MM.1S (cell line): ENCODE results near the gene IL1A.

ENCODE experiments used
- DNase-seq: peaks from one replicate; pipeline ENCODE4 v3.0.0-alpha.2; 2015
- H2AFZ ChIP-seq: fragments of 300-600 bp; sonication (generic); 2 replicates; pipeline ENCODE4 v1.6.0; 2016; ENCODE audit warnings: antibody characterized with exemption, low read length
- H3F3A ChIP-seq: fragments of 300-600 bp; sonication (generic); 2 replicates; pipeline ENCODE4 v1.6.1; 2016; ENCODE audit warnings: mild to moderate bottlenecking, antibody characterized with exemption, low read length, moderate library complexity, mixed read lengths; ENCODE audit not compliant: insufficient read depth
- H3K27ac ChIP-seq: fragments of 300-600 bp; sonication (generic); 2 replicates; pipeline ENCODE4 v1.5.1; 2016; ENCODE audit warnings: mild to moderate bottlenecking, low read length
- H3K27me3 ChIP-seq: fragments of 300-600 bp; sonication (generic); replicated peaks from 2 replicates; pipeline ENCODE4 v1.6.0; 2016; ENCODE audit warnings: low read length; ENCODE audit not compliant: insufficient read depth
- H3K36me3 ChIP-seq: fragments of 300-600 bp; sonication (generic); replicated peaks from 2 replicates; pipeline ENCODE4 v1.6.1; 2016; ENCODE audit warnings: mild to moderate bottlenecking, low read length, mixed read lengths; ENCODE audit not compliant: insufficient read depth
- H3K4me1 ChIP-seq: fragments of 300-600 bp; sonication (generic); 2 replicates; pipeline ENCODE4 v1.6.1; 2016; ENCODE audit warnings: low read length, mixed read lengths
- H3K4me2 ChIP-seq: fragments of 300-600 bp; sonication (generic); 2 replicates; pipeline ENCODE4 v1.6.0; 2016; ENCODE audit warnings: low read depth, low read length
- H3K4me3 ChIP-seq: fragments of 300-600 bp; sonication (generic); 2 replicates; pipeline ENCODE4 v1.5.1; 2016; ENCODE audit warnings: low read length, mixed read lengths
- H3K79me2 ChIP-seq: fragments of 300-600 bp; sonication (generic); 2 replicates; pipeline ENCODE4 v1.6.1; 2016; ENCODE audit warnings: mixed run types, low read length, mixed read lengths
- H3K9ac ChIP-seq: fragments of 300-600 bp; sonication (generic); 2 replicates; pipeline ENCODE4 v1.6.1; 2016; ENCODE audit warnings: low read length, mixed read lengths
- H3K9me2 ChIP-seq: fragments of 300-600 bp; sonication (generic); replicated peaks from 2 replicates; pipeline ENCODE4 v1.6.1; 2016; ENCODE audit warnings: mild to moderate bottlenecking, low read length, mixed read lengths; ENCODE audit not compliant: insufficient read depth
- H3K9me3 ChIP-seq: fragments of 300-600 bp; sonication (generic); replicated peaks from 2 replicates; pipeline ENCODE4 v1.6.1; 2016; ENCODE audit warnings: mild to moderate bottlenecking, low read length, mixed read lengths; ENCODE audit not compliant: insufficient read depth
- H4K20me1 ChIP-seq: fragments of 300-600 bp; sonication (generic); 2 replicates; pipeline ENCODE4 v1.6.1; 2016; ENCODE audit warnings: mild to moderate bottlenecking, low read length, moderate library complexity, mixed read lengths; ENCODE audit not compliant: insufficient read depth
- CTCF ChIP-seq: fragments of 300-600 bp; sonication (generic); IDR thresholded peaks from 2 replicates; pipeline ENCODE4 v1.5.1; 2016; ENCODE audit warnings: antibody characterized with exemption, low read length, mixed read lengths
- EZH2 ChIP-seq: fragments of 300-600 bp; sonication (generic); optimal IDR thresholded peaks from 2 replicates; pipeline ENCODE3; 2017; ENCODE audit warnings: low read depth, mild to moderate bottlenecking, antibody characterized with exemption, low read length, mixed read lengths
- EZH2phosphoT487 ChIP-seq: fragments of 300-600 bp; sonication (generic); IDR thresholded peaks from 2 replicates; pipeline ENCODE4 v1.6.1; 2018; ENCODE audit warnings: antibody characterized with exemption, low read length

IL1A gene

GRCh38 chr2:112828251-112828691 lies 44.0 kb upstream of the IL1A start:
- no peak for TF ChIP-seq EZH2phosphoT487
- no peak for TF ChIP-seq EZH2
- no peak for TF ChIP-seq CTCF

GRCh38 chr2:112827604-112828185 lies 43.4 kb upstream of the IL1A start:
- Histone ChIP-seq H3K4me3 (no peak overlapping the region), H3K27ac (no peak overlapping the region), H2AFZ (no peak overlapping the region), H3K4me2 (no peak overlapping the region), H3K9ac (no peak overlapping the region), H3K79me2 (no peaks in the 10 kb centered on the region), H3F3A (no peaks in the 10 kb centered on the region), H3K36me3 (no peaks in the 10 kb centered on the region), H3K9me2 (no peaks in the 10 kb centered on the region), H3K27me3 (no peaks in the 10 kb centered on the region), H4K20me1 (no peaks in the 10 kb centered on the region), H3K9me3 (no peaks in the 10 kb centered on the region), H3K4me1 (no peaks in the 10 kb centered on the region)
- DNase-seq = no peak
- TF ChIP-seq EZH2 = no peak
- no peak for TF ChIP-seq CTCF
- no peak for TF ChIP-seq EZH2phosphoT487

More at GRCh38 chr2:112828251-112828691, 44.0 kb upstream of the IL1A start:
- H3F3A ChIP-seq = no peaks in the 10 kb centered on the region
- no peaks in the 10 kb centered on the region for H3K4me1 ChIP-seq
- H4K20me1 ChIP-seq = no peaks in the 10 kb centered on the region
- no peaks in the 10 kb centered on the region for H3K9me3 ChIP-seq
- no peaks in the 10 kb centered on the region for H3K9me2 ChIP-seq
- H2AFZ ChIP-seq = no peak overlapping the region
- no peak overlapping the region for H3K27ac ChIP-seq
- H3K9ac ChIP-seq = no peak overlapping the region
- H3K27me3 ChIP-seq = no peaks in the 10 kb centered on the region
- no peak overlapping the region for H3K4me3 ChIP-seq
- no peaks in the 10 kb centered on the region for H3K79me2 ChIP-seq
- DNase-seq = no peak
- H3K4me2 ChIP-seq = no peak overlapping the region
- H3K36me3 ChIP-seq = no peaks in the 10 kb centered on the region

GRCh38 chr2:112827009-112827408 lies 42.7 kb upstream of the IL1A start:
- TF ChIP-seq EZH2phosphoT487 = no peak
- no peak for TF ChIP-seq CTCF
- no peak for TF ChIP-seq EZH2

More at GRCh38 chr2:112827009-112827408, 42.7 kb upstream of the IL1A start:
- H3K4me2 ChIP-seq = no peak overlapping the region
- no peaks in the 10 kb centered on the region for H3F3A ChIP-seq
- DNase-seq = no peak
- no peaks in the 10 kb centered on the region for H3K4me1 ChIP-seq
- H3K4me3 ChIP-seq = no peak overlapping the region
- H3K9ac ChIP-seq = no peak overlapping the region
- H4K20me1 ChIP-seq = no peaks in the 10 kb centered on the region
- H3K36me3 ChIP-seq = no peaks in the 10 kb centered on the region
- H3K9me2 ChIP-seq = no peaks in the 10 kb centered on the region
- no peak overlapping the region for H2AFZ ChIP-seq
- H3K9me3 ChIP-seq = no peaks in the 10 kb centered on the region
- H3K27ac ChIP-seq = no peak overlapping the region
- H3K27me3 ChIP-seq = no peaks in the 10 kb centered on the region
- no peaks in the 10 kb centered on the region for H3K79me2 ChIP-seq
